Measurements from ENCODE around the gene LAIR2.
"Not testable (repeated sequence)": the region's sequence is repeated elsewhere in the genome, so short reads cannot be mapped to it uniquely, and the experiment has no call there.

LAIR2 gene

DNA sequence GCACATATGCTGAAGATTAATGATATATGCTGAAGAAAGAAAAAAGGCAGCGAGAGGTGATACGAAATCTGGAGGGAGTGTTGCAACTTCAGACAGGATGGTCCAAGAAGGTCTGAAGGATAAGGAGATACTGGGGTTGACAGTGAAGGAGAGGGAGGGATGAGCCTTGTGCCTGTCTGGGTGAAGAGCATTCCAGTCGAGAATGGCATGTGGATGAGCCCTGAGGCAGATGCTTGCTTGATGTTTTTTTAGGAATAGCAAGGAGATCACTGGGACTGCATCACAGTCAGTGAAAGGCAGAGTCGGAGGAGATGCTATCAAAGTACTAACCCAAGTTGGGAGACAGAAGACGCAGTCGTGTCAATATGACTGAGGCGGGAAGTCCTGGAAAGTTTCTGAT is 13.3 kb upstream of the LAIR2 start:
- TF ChIP-seq, protein P1, sequence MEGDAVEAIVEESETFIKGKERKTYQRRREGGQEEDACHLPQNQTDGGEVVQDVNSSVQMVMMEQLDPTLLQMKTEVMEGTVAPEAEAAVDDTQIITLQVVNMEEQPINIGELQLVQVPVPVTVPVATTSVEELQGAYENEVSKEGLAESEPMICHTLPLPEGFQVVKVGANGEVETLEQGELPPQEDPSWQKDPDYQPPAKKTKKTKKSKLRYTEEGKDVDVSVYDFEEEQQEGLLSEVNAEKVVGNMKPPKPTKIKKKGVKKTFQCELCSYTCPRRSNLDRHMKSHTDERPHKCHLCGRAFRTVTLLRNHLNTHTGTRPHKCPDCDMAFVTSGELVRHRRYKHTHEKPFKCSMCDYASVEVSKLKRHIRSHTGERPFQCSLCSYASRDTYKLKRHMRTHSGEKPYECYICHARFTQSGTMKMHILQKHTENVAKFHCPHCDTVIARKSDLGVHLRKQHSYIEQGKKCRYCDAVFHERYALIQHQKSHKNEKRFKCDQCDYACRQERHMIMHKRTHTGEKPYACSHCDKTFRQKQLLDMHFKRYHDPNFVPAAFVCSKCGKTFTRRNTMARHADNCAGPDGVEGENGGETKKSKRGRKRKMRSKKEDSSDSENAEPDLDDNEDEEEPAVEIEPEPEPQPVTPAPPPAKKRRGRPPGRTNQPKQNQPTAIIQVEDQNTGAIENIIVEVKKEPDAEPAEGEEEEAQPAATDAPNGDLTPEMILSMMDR (IDR thresholded peaks at IDR 0.05; ENCODE audit: extremely low read depth, missing control alignments): no peak
- DNase-seq (ENCODE audit: low spot score): no peak

DNA sequence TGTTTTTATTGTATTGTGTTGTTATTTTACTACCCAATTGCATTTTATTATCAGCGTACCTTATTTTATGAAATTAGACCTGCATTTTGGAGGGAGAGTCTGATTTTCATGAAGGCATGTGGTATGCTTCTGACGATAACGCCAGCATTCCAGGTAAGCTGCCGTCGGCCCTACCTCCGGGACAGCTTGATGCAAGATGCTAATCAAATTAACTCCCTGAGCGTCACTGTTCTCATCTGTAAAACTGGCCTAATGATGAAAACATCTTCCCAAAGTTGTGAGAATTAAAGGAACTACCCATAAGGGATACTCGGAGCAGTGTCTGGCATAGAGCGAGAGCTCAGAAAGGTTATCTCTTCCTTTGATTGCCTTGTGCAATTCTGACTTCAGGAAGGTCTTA is 12.9 kb upstream of the LAIR2 start:
- TF ChIP-seq, protein P1 (IDR thresholded peaks at IDR 0.05; ENCODE audit: extremely low read depth, missing control alignments): no peak
- DNase-seq (ENCODE audit: low spot score): no peak

DNA sequence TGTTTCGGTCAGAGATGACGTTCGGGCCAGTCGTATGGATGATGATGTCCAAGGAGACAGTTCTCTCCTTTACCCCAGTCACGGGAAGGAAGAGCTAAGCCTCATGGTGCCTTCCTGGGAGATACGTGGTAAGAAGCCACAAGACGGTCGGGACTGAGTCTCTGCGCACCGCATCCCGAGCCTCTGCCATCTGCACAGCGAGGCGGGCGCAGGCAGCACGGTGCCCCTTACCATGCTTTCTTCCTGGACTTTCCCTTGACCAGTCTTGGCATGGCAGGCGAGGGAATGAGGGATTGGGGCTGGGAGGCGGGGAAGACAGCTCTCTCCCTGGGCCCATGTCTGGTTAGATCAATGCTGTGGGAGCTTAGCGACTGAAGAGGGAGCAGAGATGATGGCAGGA is 10.1 kb upstream of the LAIR2 start:
- TF ChIP-seq, protein P1 (IDR thresholded peaks at IDR 0.05; ENCODE audit: extremely low read depth, missing control alignments): no peak
- no peak for DNase-seq (ENCODE audit: low spot score)

DNA sequence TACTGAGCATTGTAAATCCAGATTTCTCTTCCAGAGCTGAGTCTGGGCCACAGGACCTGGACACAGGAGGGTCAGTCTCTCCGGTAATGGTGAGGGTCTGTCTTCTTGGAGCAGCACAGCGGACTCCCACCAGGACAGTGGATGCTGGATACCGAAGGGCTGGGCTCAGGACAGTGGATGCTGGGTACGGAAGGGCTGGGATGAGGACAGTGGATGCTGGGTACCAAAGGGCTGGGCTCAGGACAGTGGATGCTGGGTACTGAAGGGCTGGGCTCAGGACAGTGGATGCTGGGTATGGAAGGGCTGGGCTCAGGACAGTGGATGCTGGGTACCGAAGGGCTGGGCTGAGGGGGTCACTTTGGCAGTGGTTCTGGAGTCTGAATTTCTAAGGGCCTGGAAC is 9.6 kb upstream of the LAIR2 start:
- DNase-seq (ENCODE audit: low spot score): not testable (repeated sequence)

DNA sequence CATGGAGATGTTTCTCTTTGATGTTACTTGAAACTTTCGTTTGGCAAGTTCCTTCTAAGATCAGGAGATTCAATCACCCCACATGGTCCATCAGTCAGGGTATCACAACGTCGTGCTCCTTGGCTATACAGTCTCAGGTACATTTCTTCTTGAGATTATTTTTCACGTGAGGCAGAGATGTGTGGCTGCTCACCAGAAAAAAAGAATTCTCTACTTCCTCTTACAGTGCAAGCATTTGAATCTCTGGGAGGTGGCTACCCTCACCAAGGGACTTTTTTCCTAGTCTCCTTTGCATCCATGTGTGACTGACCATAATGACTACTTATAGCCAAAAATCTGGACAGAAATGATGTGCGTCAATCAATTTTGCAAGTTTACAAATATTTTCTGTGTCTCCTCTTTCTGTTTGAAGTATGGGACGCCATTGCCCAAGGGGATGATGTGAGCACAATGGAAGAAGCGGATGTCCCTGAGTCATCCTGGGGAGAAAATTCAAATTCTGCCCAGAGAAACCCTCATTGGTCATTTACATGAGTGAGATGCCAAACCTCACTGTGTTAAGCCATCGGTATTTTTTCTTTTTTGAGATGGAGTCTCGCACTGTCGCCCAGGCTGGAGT is 8.6 kb upstream of the LAIR2 start:
- TF ChIP-seq, protein P1 (IDR thresholded peaks at IDR 0.05; ENCODE audit: extremely low read depth, missing control alignments): no peak
- DNase-seq (ENCODE audit: low spot score): no peak

DNA sequence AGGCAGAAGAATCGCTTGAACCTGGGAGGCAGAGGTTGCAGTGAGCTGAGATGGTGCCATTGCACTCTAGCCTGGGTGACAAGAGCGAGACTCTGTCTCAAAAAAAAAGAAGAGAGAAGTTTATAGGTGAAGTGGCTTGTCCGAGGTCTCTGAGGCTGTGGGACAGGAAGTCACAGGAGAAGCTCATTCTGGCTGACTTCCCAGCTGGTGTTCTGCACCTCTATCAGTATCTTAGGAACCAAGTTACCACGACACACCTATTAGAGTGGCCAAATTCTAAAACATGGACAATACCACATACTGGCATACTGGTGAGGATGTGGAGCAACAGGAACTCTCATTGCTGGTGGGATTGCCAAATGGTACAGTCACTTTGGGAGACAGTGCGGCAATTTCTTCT is 7.3 kb upstream of the LAIR2 start:
- not testable (repeated sequence) for DNase-seq (ENCODE audit: low spot score)

DNA sequence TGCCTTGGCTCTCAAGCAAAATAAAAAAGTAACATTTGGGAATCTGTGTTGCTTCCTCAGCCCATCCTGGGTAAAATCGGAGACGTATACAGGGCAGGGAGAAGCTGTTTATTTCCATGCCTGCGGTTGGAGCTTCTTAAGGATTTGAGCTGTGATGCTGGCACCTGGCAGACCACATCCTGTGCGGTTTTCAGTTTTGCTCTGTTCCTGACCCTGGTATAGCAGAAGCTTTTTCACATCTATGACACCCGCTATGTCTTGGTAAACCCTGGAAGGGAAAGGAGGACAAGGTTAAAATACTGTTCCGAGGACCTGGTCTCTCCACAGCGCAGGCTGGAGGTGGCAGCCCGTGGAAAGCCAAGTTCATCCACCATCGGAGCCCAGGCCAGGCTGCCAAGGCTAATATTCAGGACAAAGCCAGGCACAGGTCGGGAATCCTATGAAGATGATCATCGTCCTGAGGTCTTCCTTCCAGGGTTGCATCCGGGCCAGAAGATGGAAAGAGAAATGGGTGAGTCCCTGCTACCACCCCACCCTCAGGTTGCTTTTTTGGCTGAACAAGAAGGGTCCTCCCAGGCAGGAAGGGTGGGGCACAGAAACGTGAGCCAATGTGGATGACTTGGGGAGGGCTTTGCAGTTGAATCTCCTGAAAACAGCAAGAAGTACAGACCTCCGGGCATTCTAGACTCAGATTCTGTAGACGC is 4.7 kb upstream of the LAIR2 start:
- DNase-seq (ENCODE audit: low spot score): not testable (repeated sequence)

DNA sequence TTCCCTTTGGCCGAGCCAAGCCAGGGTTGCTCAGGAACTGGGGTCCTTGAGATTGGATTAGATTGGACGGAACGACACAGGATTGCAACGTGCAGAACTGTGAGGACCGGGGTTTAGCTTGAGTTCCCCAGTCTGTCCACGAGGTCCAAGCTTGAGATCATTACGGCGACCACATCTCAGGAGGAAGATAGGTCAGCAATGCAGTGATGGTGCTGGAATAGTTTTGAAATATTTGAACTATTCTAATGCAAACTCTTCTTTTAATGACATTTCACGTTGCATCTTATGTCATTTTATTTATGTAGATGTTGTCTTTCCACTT is 4.2 kb upstream of the LAIR2 start:
- not testable (repeated sequence) for DNase-seq (ENCODE audit: low spot score)

DNA sequence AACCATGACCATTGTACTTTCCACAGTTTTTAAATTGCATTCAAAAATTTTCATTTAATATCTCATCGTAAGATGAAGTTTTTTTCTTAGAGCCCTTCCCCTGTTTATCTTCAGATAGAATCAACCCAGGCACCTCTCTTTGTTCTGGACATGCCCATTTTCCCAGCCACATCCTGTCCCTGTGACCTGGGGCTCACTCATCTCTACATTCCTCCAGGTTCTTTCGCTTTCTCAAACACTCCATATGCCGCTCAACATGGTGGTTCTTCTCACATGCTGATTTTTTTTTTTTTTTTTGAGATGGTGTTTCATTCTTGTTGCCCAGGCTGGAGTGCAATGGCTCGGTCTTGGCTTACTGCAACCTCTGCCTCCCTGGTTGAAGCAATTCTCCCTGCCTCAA is 2.9 kb downstream of the LAIR2 start:
- DNase-seq (ENCODE audit: low spot score): not testable (repeated sequence)

DNA sequence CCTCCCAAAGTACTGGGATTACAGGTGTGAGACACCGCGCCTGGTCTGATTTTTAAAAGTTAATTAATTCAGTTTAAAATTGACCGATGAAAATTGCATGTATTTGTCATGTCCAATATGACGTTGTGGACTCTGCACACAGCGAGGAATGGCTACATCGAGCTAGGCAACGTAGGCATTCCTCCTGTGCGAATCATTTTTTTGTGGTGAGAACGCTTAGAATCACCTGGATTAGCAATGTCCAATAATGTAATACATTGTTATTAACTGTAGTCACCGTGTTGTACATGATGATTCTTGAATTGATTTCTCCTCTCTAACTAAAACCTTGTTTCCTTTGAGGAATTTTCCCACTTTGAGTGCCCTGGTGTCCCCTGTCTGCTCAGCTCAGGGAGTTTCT is 3.4 kb downstream of the LAIR2 start:
- DNase-seq (ENCODE audit: low spot score): no peak
- TF ChIP-seq, protein P1 (IDR thresholded peaks at IDR 0.05; ENCODE audit: extremely low read depth, missing control alignments): no peak

DNA sequence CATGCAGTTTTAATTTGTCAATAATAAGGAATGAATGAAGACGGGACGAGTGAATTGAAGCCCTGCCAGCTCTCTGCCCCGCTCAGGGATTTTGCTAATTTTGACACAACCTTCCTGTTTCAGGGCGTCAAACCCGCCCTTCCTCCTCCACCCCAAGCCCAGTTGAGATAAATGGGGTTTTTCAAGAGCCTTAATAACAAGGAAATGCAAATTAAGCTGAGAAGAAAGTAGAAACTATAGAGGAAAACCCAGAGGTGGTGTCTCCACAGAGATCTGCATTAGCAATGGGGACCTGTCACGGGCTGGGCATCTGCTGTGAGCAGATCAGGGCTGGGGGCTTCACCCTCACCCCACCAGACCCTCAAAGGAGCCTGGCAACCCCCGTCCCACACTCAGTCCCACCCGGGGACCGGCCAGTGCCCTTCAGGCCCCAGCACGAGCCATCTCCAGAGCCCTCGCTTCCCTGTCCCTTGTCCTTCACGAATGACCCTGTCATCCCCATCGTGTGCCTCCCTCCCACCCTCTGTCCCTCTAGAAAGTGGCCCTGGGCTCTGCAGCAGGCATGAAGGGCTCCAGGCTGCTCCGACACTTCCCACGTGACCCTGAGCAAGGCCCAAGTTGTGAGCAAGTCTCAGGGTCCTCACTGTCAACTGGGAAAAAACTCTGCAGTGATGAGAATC is 4.5 kb downstream of the LAIR2 start:
- DNase-seq (ENCODE audit: low spot score): not testable (repeated sequence)
